ENCODE results near the gene AGTPBP1.
"Not testable (repeated sequence)": the region's sequence is repeated elsewhere in the genome, so short reads cannot be mapped to it uniquely, and the experiment has no call there.

The AGTPBP1 gene

GRCh38 chr9:85730916-85731630 lies 10.7 kb downstream of the AGTPBP1 start:
- Mint-ChIP-seq H3K36me3 (no peaks in the 10 kb centered on the region), H3K4me3 (no peak overlapping the region), H3K27ac (no peak overlapping the region), H3K4me1 (peaks cover 62% of the 10 kb centered on the region), H3K9me3 (no peaks in the 10 kb centered on the region)
- DNase-seq (ENCODE audit: low spot score in 2 of 2) (no peak), ATAC-seq (no peak)

GRCh38 chr9:85729882-85730281 lies 11.9 kb downstream of the AGTPBP1 start:
- ATAC-seq (peak; percentile 76), DNase-seq (ENCODE audit: low spot score in 2 of 2) (no peak)
- no peaks in the 10 kb centered on the region for H3K9me3 Mint-ChIP-seq
- peak overlapping the region; percentile 12 for H3K27ac Mint-ChIP-seq
- no peaks in the 10 kb centered on the region for H3K36me3 Mint-ChIP-seq
- H3K4me3 Mint-ChIP-seq, result no peak overlapping the region
- peaks cover 62% of the 10 kb centered on the region for H3K4me1 Mint-ChIP-seq

- Mint-ChIP-seq H3K9me3 (no peaks in the 10 kb centered on the region), H3K36me3 (no peaks in the 10 kb centered on the region), H3K4me1 (peaks cover 63% of the 10 kb centered on the region), H3K27ac (no peak overlapping the region), H3K4me3 (no peak overlapping the region)
- no peak for DNase-seq (ENCODE audit: low spot score in 2 of 2)
- no peak for ATAC-seq
Measured at GRCh38 chr9:85727500-85727899, 14.3 kb downstream of the AGTPBP1 start.

- DNase-seq (ENCODE audit: low spot score in 2 of 2), result no peak
- Mint-ChIP-seq H3K36me3 (no peaks in the 10 kb centered on the region), H3K9me3 (peaks cover 4% of the 10 kb centered on the region), H3K27ac (no peak overlapping the region), H3K4me1 (peaks cover 65% of the 10 kb centered on the region), H3K4me3 (no peak overlapping the region)
- ATAC-seq, result no peak
Measured at GRCh38 chr9:85726737-85727136, 15.0 kb downstream of the AGTPBP1 start.

GRCh38 chr9:85723215-85723614 lies 18.5 kb downstream of the AGTPBP1 start:
- Mint-ChIP-seq H3K36me3 (no peaks in the 10 kb centered on the region), H3K9me3 (peaks cover 4% of the 10 kb centered on the region), H3K4me3 (no peak overlapping the region), H3K27ac (peak overlapping the region; percentile 79), H3K4me1 (peaks cover 56% of the 10 kb centered on the region)
- ATAC-seq, result no peak
- no peak for DNase-seq (ENCODE audit: low spot score in 2 of 2)

GRCh38 chr9:85719411-85719810 lies 22.3 kb downstream of the AGTPBP1 start:
- H3K4me3 Mint-ChIP-seq; H3K9me3 Mint-ChIP-seq; ATAC-seq; DNase-seq (ENCODE audit: low spot score in 2 of 2); H3K36me3 Mint-ChIP-seq; H3K27ac Mint-ChIP-seq: not testable (repeated sequence)
- H3K4me1 Mint-ChIP-seq, result peaks cover 71% of the 10 kb centered on the region

GRCh38 chr9:85717818-85718217 lies 23.9 kb downstream of the AGTPBP1 start:
- not testable (repeated sequence) for H3K4me3 Mint-ChIP-seq; ATAC-seq; H3K9me3 Mint-ChIP-seq; H3K36me3 Mint-ChIP-seq; DNase-seq (ENCODE audit: low spot score in 2 of 2); H3K27ac Mint-ChIP-seq
- peaks cover 58% of the 10 kb centered on the region for H3K4me1 Mint-ChIP-seq

- peaks cover 52% of the 10 kb centered on the region for H3K4me1 Mint-ChIP-seq
- H3K4me3 Mint-ChIP-seq, result peak overlapping the region; percentile 26
- H3K27ac Mint-ChIP-seq, result peak overlapping the region; percentile 26
Measured at GRCh38 chr9:85717220-85717619, 24.5 kb downstream of the AGTPBP1 start.

GRCh38 chr9:85716031-85716877 lies 25.5 kb downstream of the AGTPBP1 start:
- H3K36me3 Mint-ChIP-seq, result peaks cover 6% of the 10 kb centered on the region
- peak overlapping the region; percentile 26 for H3K27ac Mint-ChIP-seq
- ATAC-seq (peak; percentile 81), DNase-seq (ENCODE audit: low spot score in 2 of 2) (no peak)
- H3K4me1 Mint-ChIP-seq, result peaks cover 43% of the 10 kb centered on the region
- H3K9me3 Mint-ChIP-seq, result no peaks in the 10 kb centered on the region
- H3K4me3 Mint-ChIP-seq, result peak overlapping the region; percentile 26

More at GRCh38 chr9:85717220-85717619, 24.5 kb downstream of the AGTPBP1 start:
- peaks cover 6% of the 10 kb centered on the region for H3K36me3 Mint-ChIP-seq
- DNase-seq (ENCODE audit: low spot score in 2 of 2) (no peak), ATAC-seq (peak; percentile 46)
- H3K9me3 Mint-ChIP-seq, result peaks cover 3% of the 10 kb centered on the region

- no peak for DNase-seq (ENCODE audit: low spot score in 2 of 2)
- peak; percentile 73 for ATAC-seq
- H3K9me3 Mint-ChIP-seq, result no peaks in the 10 kb centered on the region
Measured at GRCh38 chr9:85715587-85715986, 26.2 kb downstream of the AGTPBP1 start.

GRCh38 chr9:85713897-85714296 lies 27.9 kb downstream of the AGTPBP1 start:
- ATAC-seq (no peak), DNase-seq (ENCODE audit: low spot score in 2 of 2) (no peak)
- Mint-ChIP-seq H3K36me3 (peaks cover 7% of the 10 kb centered on the region), H3K4me3 (no peak overlapping the region), H3K27ac (no peak overlapping the region), H3K4me1 (peaks cover 34% of the 10 kb centered on the region), H3K9me3 (peaks cover 4% of the 10 kb centered on the region)

More at GRCh38 chr9:85715587-85715986, 26.2 kb downstream of the AGTPBP1 start:
- Mint-ChIP-seq H3K36me3 (peaks cover 6% of the 10 kb centered on the region), H3K4me1 (peaks cover 37% of the 10 kb centered on the region), H3K27ac (peak overlapping the region; percentile 26), H3K4me3 (peak overlapping the region; percentile 26)

- no peak overlapping the region for H3K4me3 Mint-ChIP-seq
- no peak for ATAC-seq
- no peak overlapping the region for H3K27ac Mint-ChIP-seq
- H3K36me3 Mint-ChIP-seq, result peaks cover 7% of the 10 kb centered on the region
- peaks cover 4% of the 10 kb centered on the region for H3K9me3 Mint-ChIP-seq
- no peak for DNase-seq (ENCODE audit: low spot score in 2 of 2)
- peaks cover 35% of the 10 kb centered on the region for H3K4me1 Mint-ChIP-seq
Measured at GRCh38 chr9:85704744-85705143, 37.0 kb downstream of the AGTPBP1 start.

- ATAC-seq (no peak), DNase-seq (ENCODE audit: low spot score in 2 of 2) (no peak)
- Mint-ChIP-seq H3K27ac (peak overlapping the region; percentile 41), H3K36me3 (peaks cover 1% of the 10 kb centered on the region), H3K9me3 (no peaks in the 10 kb centered on the region), H3K4me1 (peaks cover 35% of the 10 kb centered on the region), H3K4me3 (no peak overlapping the region)
Measured at GRCh38 chr9:85703398-85703797, 38.4 kb downstream of the AGTPBP1 start.

- Mint-ChIP-seq H3K4me1 (peaks cover 35% of the 10 kb centered on the region), H3K4me3 (no peak overlapping the region), H3K36me3 (no peaks in the 10 kb centered on the region), H3K9me3 (no peaks in the 10 kb centered on the region), H3K27ac (peak overlapping the region; percentile 41)
- no peak for DNase-seq (ENCODE audit: low spot score in 2 of 2)
- ATAC-seq, result no peak
Measured at GRCh38 chr9:85702726-85703289, 38.9 kb downstream of the AGTPBP1 start.

- H3K4me1 Mint-ChIP-seq, result peaks cover 35% of the 10 kb centered on the region
- no peak overlapping the region for H3K27ac Mint-ChIP-seq
- no peak overlapping the region for H3K4me3 Mint-ChIP-seq
- no peaks in the 10 kb centered on the region for H3K36me3 Mint-ChIP-seq
- no peak for DNase-seq (ENCODE audit: low spot score in 2 of 2)
- ATAC-seq, result no peak
- no peaks in the 10 kb centered on the region for H3K9me3 Mint-ChIP-seq
Measured at GRCh38 chr9:85702191-85702590, 39.6 kb downstream of the AGTPBP1 start.

All from stimulated activated effector memory CD8-positive, alpha-beta T cell treated with anti-CD3 and anti-CD28 coated beads, Interleukin-12 subunit alpha, Interleukin-12 subunit beta, amount 100 ng/mL, for 72 hours (primary cell).